Measurements from ENCODE around the gene DSN1. TPM values are rescaled to one million over a fixed set of nuclear protein-coding genes. Genes with fewer than 3 reads are reported as not detected.

The DSN1 gene
- polyA plus RNA-seq, 1 of the 3 experiments (the other 2 are of a cell fraction), result 7.3 TPM

DNA sequence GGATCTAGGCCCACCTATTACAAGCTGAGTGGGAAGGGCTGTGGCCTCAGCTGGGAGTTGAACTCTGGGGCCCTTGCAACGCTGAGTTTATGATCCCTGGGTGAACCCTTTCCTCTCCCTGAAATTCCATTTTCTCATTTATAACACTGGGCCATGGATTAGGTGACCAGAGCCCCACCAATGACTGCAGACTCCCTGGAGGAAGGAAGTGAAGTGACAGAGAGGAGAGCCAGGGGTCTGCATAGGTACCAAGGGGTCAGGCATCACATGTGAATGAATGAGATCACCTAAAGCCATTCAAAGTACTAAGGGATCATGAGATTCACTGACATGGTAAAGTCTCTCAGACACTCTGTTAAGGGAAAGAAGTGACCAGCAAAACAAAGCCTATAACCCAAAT is 46.5 kb upstream of the DSN1 start (continued):
- TF ChIP-seq USF2 (IDR thresholded peaks at IDR 0.05; ENCODE audit: borderline replicate concordance, low read depth, low read length) (no peak), CTCF (IDR thresholded peaks at IDR 0.05) (no peak), EZH2phosphoT487 (IDR thresholded peaks at IDR 0.05; ENCODE audit: borderline replicate concordance, low read depth) (no peak)

DNA sequence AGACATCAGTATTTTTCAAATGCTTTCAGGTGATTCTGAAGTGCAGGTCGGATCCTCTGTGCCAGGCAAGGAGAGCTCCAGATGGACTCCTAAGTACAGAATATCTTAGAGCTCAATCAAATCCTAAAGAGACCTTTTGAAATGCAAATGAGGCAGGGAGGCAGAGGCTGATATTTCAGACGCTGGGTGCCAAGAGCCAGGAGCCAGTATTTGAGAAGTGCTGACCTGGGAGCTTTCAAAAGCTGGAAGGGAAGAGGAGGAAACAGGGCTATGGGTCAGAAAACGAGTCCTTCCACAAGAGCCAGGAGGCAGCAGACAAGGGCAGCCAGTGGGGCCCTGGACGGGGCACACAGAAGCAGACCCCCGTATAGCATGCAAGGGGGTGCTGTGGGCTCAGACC is 46.1 kb upstream of the DSN1 start:
- H3K36me3 ChIP-seq (replicated peaks in 1 of 2; ENCODE audit: control insufficient read depth in 1 of 2, insufficient read depth in 2 of 2, low read length in 1 of 2), result peaks cover 27 to 36% of the 10 kb centered on the region in 2 experiments
- peaks cover 60% of the 10 kb centered on the region for H3K79me2 ChIP-seq (ENCODE audit: insufficient read depth)
- no peaks in the 10 kb centered on the region for H3K9me3 ChIP-seq
- H3K27ac ChIP-seq (ENCODE audit: low read depth in 2 of 2, low read length in 1 of 2), result no peak overlapping the region
- no peak for DNase-seq
- WGBS (ENCODE audit: low lambda C conversion rate), result 81% methylated on average over 5 of the region's 5 CpGs
- H3K27me3 ChIP-seq (ENCODE audit: insufficient read depth), result no peaks in the 10 kb centered on the region
- H3K9ac ChIP-seq, result no peak overlapping the region
- H3F3A ChIP-seq (replicated peaks; ENCODE audit: insufficient read depth), result no peaks in the 10 kb centered on the region
- H3K4me3 ChIP-seq (ENCODE audit: low read depth in 2 of 2, low read length in 1 of 2), result no peak overlapping the region
- 0 out of 2 replicates have a peak, but pooled peaks cover 2% of the 10 kb centered on the region for H4K20me1 ChIP-seq (ENCODE audit: insufficient read depth)
- ChIA-PET CTCF (interaction anchor here (1.4 to 2.4 kb wide), 3 partner anchors 11 to 45 kb away, joined by 9 to 10 read pairs (median 9); partner anchors contain the start of gene DSN1), POLR2A (no interaction called here)
- H3K4me2 ChIP-seq, result no peak overlapping the region
- peaks cover 0 to 3% of the 10 kb centered on the region in 2 experiments; a peak in 2 of 4 replicates for H3K4me1 ChIP-seq (ENCODE audit: control insufficient read depth in 1 of 2, insufficient read depth in 2 of 2, low read depth in 1 of 2, low read length in 1 of 2)
- no peak for TF ChIP-seq TEAD4 (IDR thresholded peaks at IDR 0.05; ENCODE audit: borderline replicate concordance, insufficient read depth)
- TF ChIP-seq EZH2phosphoT487 (IDR thresholded peaks at IDR 0.05; ENCODE audit: borderline replicate concordance, low read depth), result no peak
- TF ChIP-seq CTCF (IDR thresholded peaks at IDR 0.05), result no peak
- TF ChIP-seq RCOR1 (IDR thresholded peaks at IDR 0.05; ENCODE audit: low read length), result no peak
- TF ChIP-seq FOXJ3 (CRISPR knock-in tag; IDR thresholded peaks at IDR 0.05), result no peak
- TF ChIP-seq GABPA (IDR thresholded peaks at IDR 0.05; ENCODE audit: low read depth), result no peak
- TF ChIP-seq RFX5 (IDR thresholded peaks at IDR 0.05; ENCODE audit: low read length), result no peak
- TF ChIP-seq GATA2 (CRISPR knock-in tag; IDR thresholded peaks at IDR 0.05), result no peak
- TF ChIP-seq USF1 (IDR thresholded peaks at IDR 0.05; ENCODE audit: borderline replicate concordance, low read depth), result no peak
- no peaks in the 10 kb centered on the region for H3K9me2 ChIP-seq
- H2AFZ ChIP-seq (ENCODE audit: low read depth), result no peak overlapping the region
